Activated B cell treated with CpG ODN at 0.5 μM for 24 hours (primary cell): ENCODE measurements around the gene NCAM2. TPM values are rescaled to one million over a fixed set of nuclear protein-coding genes. Genes with fewer than 3 reads are reported as not detected.

Experiments used
- ATAC-seq: fragments of 200-7000 bp; cut with Tn5 transposase; one replicate; pipeline ENCODE4 v1.10.0; 2021; ENCODE audit warnings: low read depth, mild to moderate bottlenecking, moderate library complexity
- CTCF ChIA-PET: fragments of 350-600 bp; sonication (Branson Sonifier 250); formaldehyde crosslinking; loops from one replicate; lab custom pipeline; 2021; ENCODE audit warnings: antibody characterized with exemption; lab: Charles Lee
- POLR2A ChIA-PET: fragments of 350-600 bp; sonication (Branson Sonifier 250); formaldehyde crosslinking; loops from one replicate; lab custom pipeline; 2021; ENCODE audit warnings: antibody characterized with exemption; lab: Charles Lee
- DNase-seq: peaks from one replicate; pipeline ENCODE4 v3.0.0; 2022
- H3K27ac Mint-ChIP-seq: one replicate; pipeline ENCODE4 v1.8.0; 2020; ENCODE audit warnings: mixed read lengths
- H3K27me3 Mint-ChIP-seq: one replicate; pipeline ENCODE4 v1.8.0; 2021; ENCODE audit warnings: mixed read lengths
- H3K36me3 Mint-ChIP-seq: one replicate; pipeline ENCODE4 v1.8.0; 2021; ENCODE audit warnings: low read depth, mixed read lengths
- H3K4me1 Mint-ChIP-seq: one replicate; pipeline ENCODE4 v1.8.0; 2021; ENCODE audit warnings: mixed read lengths
- H3K4me3 Mint-ChIP-seq: one replicate; pipeline ENCODE4 v1.8.0; 2020; ENCODE audit warnings: mild to moderate bottlenecking, mixed read lengths
- H3K9me3 Mint-ChIP-seq: one replicate; pipeline ENCODE4 v1.8.0; 2020; ENCODE audit warnings: mixed read lengths
- CTCF ChIP-seq: fragments of 200-600 bp; IDR thresholded peaks from one replicate; pipeline ENCODE4 v1.8.0; 2022; ENCODE audit warnings: antibody characterized with exemption, mild to moderate bottlenecking
- intact Hi-C: fragments of 100-400 bp; cut with micrococcal nuclease; formaldehyde crosslinking; loops from one replicate; pipeline ENCODE4 v1.15.1; 2024
- total RNA-seq: library from RNA; stranded (reverse); gene quantifications from 2 replicates; pipeline ENCODE4 v1.2.3, GENCODE V29; 2022

The NCAM2 gene
- total RNA-seq, 1 donor from 2014 or later, result not detected

- CTCF ChIA-PET, result no interaction called here
Observed at GRCh38 chr21:21203822-21204339, 205.7 kb downstream of the NCAM2 start.

GRCh38 chr21:21204366-21204996, 206.3 kb downstream of the NCAM2 start:
- Mint-ChIP-seq H3K4me1 (peaks cover 6% of the 10 kb centered on the region), H3K9me3 (no peaks in the 10 kb centered on the region), H3K27ac (no peak overlapping the region), H3K4me3 (no peak overlapping the region), H3K36me3 (no peaks in the 10 kb centered on the region), H3K27me3 (no peaks in the 10 kb centered on the region)
- TF ChIP-seq CTCF, result no peak
- CTCF ChIA-PET, result no interaction called here
- POLR2A ChIA-PET, result no interaction called here
- intact Hi-C loops, result no loop called here
- DNase-seq, result no peak
- no peak for ATAC-seq

More at GRCh38 chr21:21203822-21204339, 205.7 kb downstream of the NCAM2 start:
- H3K4me3 Mint-ChIP-seq, result no peak overlapping the region
- no peak for TF ChIP-seq CTCF
- POLR2A ChIA-PET, result no interaction called here
- DNase-seq (no peak), ATAC-seq (no peak)
- peaks cover 6% of the 10 kb centered on the region for H3K4me1 Mint-ChIP-seq
- H3K9me3 Mint-ChIP-seq, result no peaks in the 10 kb centered on the region
- no peaks in the 10 kb centered on the region for H3K36me3 Mint-ChIP-seq
- intact Hi-C loops, result no loop called here
- H3K27ac Mint-ChIP-seq, result no peak overlapping the region
- no peaks in the 10 kb centered on the region for H3K27me3 Mint-ChIP-seq

- intact Hi-C loops, result no loop called here
- no peak for DNase-seq
- Mint-ChIP-seq H3K36me3 (no peaks in the 10 kb centered on the region), H3K27me3 (no peaks in the 10 kb centered on the region), H3K4me1 (peaks cover 6% of the 10 kb centered on the region), H3K27ac (no peak overlapping the region), H3K9me3 (no peaks in the 10 kb centered on the region), H3K4me3 (no peak overlapping the region)
- ChIA-PET CTCF (no interaction called here), POLR2A (no interaction called here)
- no peak for ATAC-seq
- TF ChIP-seq CTCF, result no peak
Observed at GRCh38 chr21:21205604-21206003, 207.4 kb downstream of the NCAM2 start.

GRCh38 chr21:21210552-21210951, 212.3 kb downstream of the NCAM2 start:
- DNase-seq, result no peak
- Mint-ChIP-seq H3K27ac (no peak overlapping the region), H3K27me3 (no peaks in the 10 kb centered on the region), H3K4me3 (no peak overlapping the region), H3K9me3 (no peaks in the 10 kb centered on the region), H3K36me3 (no peaks in the 10 kb centered on the region), H3K4me1 (no peaks in the 10 kb centered on the region)
- CTCF ChIA-PET, result no interaction called here
- TF ChIP-seq CTCF, result no peak
- intact Hi-C loops, result no loop called here
- ATAC-seq, result no peak
- POLR2A ChIA-PET, result no interaction called here

GRCh38 chr21:21213297-21213696, 215.1 kb downstream of the NCAM2 start:
- DNase-seq, result no peak
- no peak for TF ChIP-seq CTCF
- intact Hi-C loops, result no loop called here
- CTCF ChIA-PET, result no interaction called here
- ATAC-seq, result no peak
- Mint-ChIP-seq H3K27ac (no peak overlapping the region), H3K4me3 (no peak overlapping the region), H3K36me3 (no peaks in the 10 kb centered on the region), H3K9me3 (no peaks in the 10 kb centered on the region), H3K27me3 (no peaks in the 10 kb centered on the region), H3K4me1 (no peaks in the 10 kb centered on the region)
- POLR2A ChIA-PET, result no interaction called here
